WTC11 (cell line): ENCODE results near the gene EIF3A. TPM values are rescaled to one million over a fixed set of nuclear protein-coding genes. Genes with fewer than 3 reads are reported as not detected.

ENCODE experiments used
- AR ChIP-seq: fragments of 250-450 bp; sonication (Bioruptor Pico); IDR thresholded peaks from 2 replicates; pipeline ENCODE4 v1.9.0; 2021; ENCODE audit warnings: mild to moderate bottlenecking
- ARID4B ChIP-seq: sonication (generic); formaldehyde crosslinking; IDR thresholded peaks from 2 replicates; pipeline ENCODE4 v1.8.0; 2023; ENCODE audit warnings: missing genetic modification reagents, mild to moderate bottlenecking, borderline replicate concordance
- ATF2 ChIP-seq: sonication (generic); formaldehyde crosslinking; IDR thresholded peaks from 2 replicates; pipeline ENCODE4 v1.8.1; 2022; ENCODE audit warnings: low read depth, missing genetic modification reagents, borderline replicate concordance
- ATF3 ChIP-seq: sonication (generic); formaldehyde crosslinking; conservative IDR thresholded peaks from 2 replicates; pipeline ENCODE4 v1.8.1; 2022; ENCODE audit warnings: mild to moderate bottlenecking, missing genetic modification reagents
- JAZF1 ChIP-seq: fragments of 250-450 bp; sonication (Bioruptor Pico); IDR thresholded peaks from 2 replicates; pipeline ENCODE4 v1.9.0; 2021; ENCODE audit warnings: moderate library complexity, mild to moderate bottlenecking, inconsistent platforms
- JUN ChIP-seq: sonication (generic); formaldehyde crosslinking; IDR thresholded peaks from 2 replicates; pipeline ENCODE4 v1.8.0; 2023; ENCODE audit warnings: mild to moderate bottlenecking, missing genetic modification reagents
- KAT7 ChIP-seq: sonication (generic); formaldehyde crosslinking; IDR thresholded peaks from 2 replicates; pipeline ENCODE4 v1.8.1; 2023; ENCODE audit warnings: missing genetic modification reagents, mild to moderate bottlenecking, borderline replicate concordance
- MLX ChIP-seq: sonication (generic); formaldehyde crosslinking; IDR thresholded peaks from 2 replicates; pipeline ENCODE4 v1.8.1; 2023; ENCODE audit warnings: mild to moderate bottlenecking, missing genetic modification reagents, moderate library complexity
- NR1H2 ChIP-seq: sonication (generic); formaldehyde crosslinking; IDR thresholded peaks from 2 replicates; pipeline ENCODE4 v1.9.0; 2021; ENCODE audit warnings: mild to moderate bottlenecking, moderate library complexity, missing genetic modification reagents
- PREB ChIP-seq: sonication (generic); formaldehyde crosslinking; IDR thresholded peaks from 2 replicates; pipeline ENCODE4 v1.8.1; 2022; ENCODE audit warnings: mild to moderate bottlenecking, missing genetic modification reagents, moderate library complexity, borderline replicate concordance
- SMAD3 ChIP-seq: sonication (generic); formaldehyde crosslinking; IDR thresholded peaks from 2 replicates; pipeline ENCODE4 v1.8.0; 2022; ENCODE audit warnings: missing genetic modification reagents, mild to moderate bottlenecking, borderline replicate concordance
- TCF7 ChIP-seq: sonication (generic); formaldehyde crosslinking; IDR thresholded peaks from 2 replicates; pipeline ENCODE4 v1.8.0; 2022; ENCODE audit warnings: mild to moderate bottlenecking, low read depth, missing genetic modification reagents, moderate library complexity
- ZNF317 ChIP-seq: sonication (generic); formaldehyde crosslinking; IDR thresholded peaks from 2 replicates; pipeline ENCODE4 v1.8.1; 2023; ENCODE audit warnings: low read depth, mild to moderate bottlenecking, moderate library complexity, missing genetic modification reagents, borderline replicate concordance
- ZNF416 ChIP-seq: fragments of 250-450 bp; sonication (Bioruptor Pico); IDR thresholded peaks from 2 replicates; pipeline ENCODE4 v1.9.0; 2021; ENCODE audit warnings: mild to moderate bottlenecking, inconsistent platforms
- ZNF425 ChIP-seq: fragments of 250-450 bp; sonication (Bioruptor Pico); conservative IDR thresholded peaks from 2 replicates; pipeline ENCODE4 v1.9.0; 2021; ENCODE audit warnings: mild to moderate bottlenecking
- total RNA-seq: library from RNA; stranded (reverse); gene quantifications from 3 replicates; pipeline ENCODE4 v1.2.3, GENCODE V29; 2021

Gene EIF3A
- total RNA-seq, 1 experiment from 2014 or later, result 213 TPM

GRCh38 chr10:118992496-118992895, 88.1 kb downstream of the EIF3A start (continued):
- TF ChIP-seq AR (CRISPR knock-in tag) (no peak), KAT7 (no peak), ZNF425 (no peak), ZNF416 (CRISPR knock-in tag) (no peak), ARID4B (no peak), NR1H2 (CRISPR knock-in tag) (no peak), JAZF1 (no peak), MLX (CRISPR knock-in tag) (no peak), ZNF317 (no peak), JUN (CRISPR knock-in tag) (no peak), TCF7 (CRISPR knock-in tag) (no peak), SMAD3 (CRISPR knock-in tag) (no peak), ATF2 (no peak), ATF3 (CRISPR knock-in tag) (no peak), PREB (CRISPR knock-in tag) (no peak)
